Epithelial cell of prostate (primary cell): Measurements from ENCODE around the gene OPA3.
"Not testable (repeated sequence)": the region's sequence is repeated elsewhere in the genome, so short reads cannot be mapped to it uniquely, and the experiment has no call there.

Experiments used
- DNase-seq: peaks from one replicate; pipeline ENCODE4 v3.0.0-alpha.2; 2011; ENCODE audit warnings: low read depth, low spot score
- H3K27ac ChIP-seq: fragments of 450-650 bp; 2 replicates; pipeline ENCODE4 v1.5.1; 2017; ENCODE audit warnings: mild to moderate bottlenecking

Gene OPA3

DNA sequence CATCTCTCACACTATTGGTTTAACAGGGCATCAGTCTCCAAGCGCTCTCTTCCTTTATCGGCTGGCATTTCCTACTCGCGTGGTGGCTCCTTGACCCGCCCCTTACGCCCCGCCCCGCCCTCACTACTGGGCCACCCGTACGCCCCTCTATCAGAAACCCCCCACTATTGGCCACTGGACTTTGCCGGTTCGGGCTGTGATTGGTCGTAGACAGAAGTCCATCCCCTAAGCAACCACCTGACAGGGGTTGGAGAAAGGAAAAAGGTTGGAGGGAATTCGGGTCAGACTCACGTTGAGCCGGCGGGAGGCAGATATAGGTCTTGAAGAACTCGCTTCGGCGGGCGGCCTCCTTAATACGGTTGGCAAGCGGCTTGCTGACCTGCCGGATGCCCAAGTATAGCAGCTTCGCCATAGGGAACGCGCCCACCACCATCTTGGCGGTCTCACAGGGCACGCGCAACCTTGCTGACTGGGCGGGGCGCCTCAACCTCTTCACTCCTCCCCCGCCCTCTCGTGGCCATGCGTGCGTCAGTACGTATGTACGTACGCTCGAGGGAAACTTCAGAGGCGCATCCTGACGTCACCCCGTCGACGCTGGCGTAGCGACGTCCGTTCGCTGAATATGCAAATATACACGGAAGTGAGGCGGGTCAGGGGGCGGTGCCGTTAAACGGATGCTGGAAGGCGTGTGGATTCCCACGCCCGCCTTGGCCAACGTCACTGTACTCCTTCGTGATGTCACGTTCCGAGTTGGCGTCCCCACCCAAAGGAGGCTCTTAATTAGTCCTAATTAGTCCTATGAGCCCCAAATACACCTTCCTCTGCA lies at the start of gene OPA3:
OPA3 (minus strand) TSS at position 471 of the 826 bp plus-strand sequence; CDS start at position 433, 38 bp downstream.
- peak; percentile 99 for DNase-seq
- H3K27ac ChIP-seq = peak within 1 kb of the TSS; percentile 88

DNA sequence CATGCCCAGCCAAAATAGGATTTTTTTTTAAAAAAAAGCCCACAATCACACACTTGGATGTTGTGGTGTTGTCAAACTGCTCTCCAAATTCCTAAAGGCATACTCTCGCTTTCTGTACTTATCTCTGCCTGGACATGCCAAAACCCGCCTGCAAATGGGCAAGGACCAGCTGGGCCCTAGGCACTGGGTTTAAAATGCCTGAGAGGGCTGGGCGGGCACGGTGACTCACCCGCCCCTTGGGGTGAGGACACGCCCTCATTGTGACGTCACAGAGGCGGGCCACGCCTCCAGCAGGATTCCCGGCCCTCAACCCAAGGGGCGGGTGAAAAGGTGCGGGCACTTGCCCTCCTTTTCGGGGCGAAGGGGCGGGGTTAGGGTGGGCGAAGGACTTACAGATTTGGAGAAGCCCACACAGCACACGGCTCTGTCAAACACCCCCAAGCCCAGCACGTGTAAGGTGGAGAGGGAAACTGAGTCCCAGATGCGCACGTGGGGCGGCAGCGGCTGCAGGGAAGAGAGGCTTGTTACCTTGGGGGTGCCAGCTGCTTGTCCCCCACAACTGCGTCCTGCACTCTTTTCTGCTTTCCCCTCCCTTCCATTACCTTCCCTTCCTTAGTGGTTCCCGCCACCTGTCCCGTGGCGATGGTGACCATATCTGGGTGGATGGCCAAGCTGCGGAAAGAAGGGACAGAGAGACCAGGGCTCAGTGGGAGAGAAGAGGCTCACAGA lies 48.0 kb upstream of the OPA3 start:
- DNase-seq = peak; percentile 98
- H3K27ac ChIP-seq = peak overlapping the region; percentile 98

GRCh38 chr19:45630463-45630862 lies 45.9 kb upstream of the OPA3 start:
- H3K27ac ChIP-seq = peak overlapping the region; percentile 98
- peak; percentile 95 for DNase-seq

- H3K27ac ChIP-seq = peak overlapping the region; percentile 98
Observed at GRCh38 chr19:45629704-45630103, 45.1 kb upstream of the OPA3 start.

DNA sequence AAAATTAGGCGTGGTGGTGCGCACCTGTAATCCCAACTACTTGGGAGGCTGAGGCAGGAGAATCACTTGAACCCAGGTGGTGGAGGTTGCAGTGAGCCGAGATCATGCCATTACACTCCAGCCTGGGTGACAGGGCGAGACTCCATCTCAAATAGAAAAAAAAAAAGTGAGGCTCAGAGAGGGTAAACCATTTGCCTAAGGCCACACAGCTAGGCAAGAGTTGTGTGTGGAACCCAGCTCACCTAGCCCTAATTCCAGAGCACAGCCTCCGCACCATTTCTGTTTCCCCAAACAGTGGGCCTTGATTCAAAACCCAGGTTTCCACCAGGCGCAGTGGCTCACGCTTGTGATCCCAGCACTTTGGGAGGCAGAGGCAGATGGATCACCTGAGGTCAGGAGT lies 43.6 kb upstream of the OPA3 start:
- not testable (repeated sequence) for H3K27ac ChIP-seq

More at GRCh38 chr19:45629704-45630103, 45.1 kb upstream of the OPA3 start:
- DNase-seq = no peak

DNA sequence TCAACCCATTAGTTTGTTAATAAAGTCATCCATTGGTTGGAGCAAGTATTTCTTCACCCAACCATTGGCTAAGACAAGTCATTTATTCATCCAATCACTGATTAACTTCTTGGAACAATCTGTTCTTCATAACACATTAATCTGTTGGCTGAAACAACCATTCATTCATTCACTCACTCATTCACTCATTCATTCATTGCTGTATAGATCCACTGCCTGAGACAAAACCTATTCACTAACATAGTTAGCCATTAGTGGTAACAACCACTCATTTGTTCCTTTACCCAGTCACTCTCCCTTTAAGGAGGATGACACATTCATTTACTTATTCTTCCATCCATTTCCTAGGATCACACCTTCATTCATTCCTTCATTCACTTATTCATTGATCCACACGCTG lies 39.4 kb upstream of the OPA3 start:
- DNase-seq = no peak
- no peak overlapping the region for H3K27ac ChIP-seq

More for the DNA sequence above, 43.6 kb upstream of the OPA3 start:
- not testable (repeated sequence) for DNase-seq

- no peak for DNase-seq
- H3K27ac ChIP-seq = no peak overlapping the region
Observed at GRCh38 chr19:45621976-45622503, 37.4 kb upstream of the OPA3 start.

- no peak for DNase-seq
Observed at GRCh38 chr19:45621389-45621788, 36.8 kb upstream of the OPA3 start.

DNA sequence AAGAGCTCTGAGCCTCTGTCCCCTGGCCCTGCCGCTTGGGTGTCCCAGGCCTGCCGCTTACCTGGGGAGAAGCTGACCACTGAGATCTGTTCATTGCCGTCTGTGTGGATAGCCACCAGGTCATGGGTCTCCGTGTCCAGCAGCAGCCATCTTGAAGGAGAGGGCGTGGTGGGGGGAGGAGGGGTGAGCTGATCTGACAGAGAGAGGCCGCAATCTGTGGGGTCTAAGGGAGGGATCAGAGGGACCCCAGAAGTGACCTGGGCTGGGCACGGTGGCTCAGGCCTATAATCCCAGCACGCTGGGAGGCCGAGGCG lies 32.1 kb upstream of the OPA3 start:
- peak overlapping the region; percentile 98 for H3K27ac ChIP-seq
- DNase-seq = no peak

More at GRCh38 chr19:45621389-45621788, 36.8 kb upstream of the OPA3 start:
- H3K27ac ChIP-seq = no peak overlapping the region

GRCh38 chr19:45615795-45616703 lies 31.4 kb upstream of the OPA3 start:
- DNase-seq = no peak
- peak overlapping the region; percentile 98 for H3K27ac ChIP-seq

DNA sequence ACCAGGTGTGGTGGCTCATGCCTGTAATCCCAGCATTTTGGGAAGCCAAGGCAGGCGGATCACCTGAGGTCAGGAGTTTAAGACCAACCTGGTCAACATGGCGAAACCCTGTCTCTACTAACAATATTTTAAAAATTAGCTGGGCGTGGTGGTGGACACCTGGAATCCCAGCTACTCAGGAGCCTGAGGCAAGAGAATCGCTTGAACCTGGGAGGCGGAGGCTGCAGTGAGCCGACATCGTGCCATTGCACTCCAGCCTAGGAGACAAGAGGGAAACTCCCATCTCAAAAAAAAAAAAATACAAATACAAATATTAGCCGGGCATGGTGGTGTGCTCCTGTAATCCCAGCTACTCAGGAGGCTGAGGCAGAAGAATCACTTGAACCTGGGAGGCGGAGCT lies 30.5 kb upstream of the OPA3 start:
- peak overlapping the region; percentile 98 for H3K27ac ChIP-seq
- not testable (repeated sequence) for DNase-seq

DNA sequence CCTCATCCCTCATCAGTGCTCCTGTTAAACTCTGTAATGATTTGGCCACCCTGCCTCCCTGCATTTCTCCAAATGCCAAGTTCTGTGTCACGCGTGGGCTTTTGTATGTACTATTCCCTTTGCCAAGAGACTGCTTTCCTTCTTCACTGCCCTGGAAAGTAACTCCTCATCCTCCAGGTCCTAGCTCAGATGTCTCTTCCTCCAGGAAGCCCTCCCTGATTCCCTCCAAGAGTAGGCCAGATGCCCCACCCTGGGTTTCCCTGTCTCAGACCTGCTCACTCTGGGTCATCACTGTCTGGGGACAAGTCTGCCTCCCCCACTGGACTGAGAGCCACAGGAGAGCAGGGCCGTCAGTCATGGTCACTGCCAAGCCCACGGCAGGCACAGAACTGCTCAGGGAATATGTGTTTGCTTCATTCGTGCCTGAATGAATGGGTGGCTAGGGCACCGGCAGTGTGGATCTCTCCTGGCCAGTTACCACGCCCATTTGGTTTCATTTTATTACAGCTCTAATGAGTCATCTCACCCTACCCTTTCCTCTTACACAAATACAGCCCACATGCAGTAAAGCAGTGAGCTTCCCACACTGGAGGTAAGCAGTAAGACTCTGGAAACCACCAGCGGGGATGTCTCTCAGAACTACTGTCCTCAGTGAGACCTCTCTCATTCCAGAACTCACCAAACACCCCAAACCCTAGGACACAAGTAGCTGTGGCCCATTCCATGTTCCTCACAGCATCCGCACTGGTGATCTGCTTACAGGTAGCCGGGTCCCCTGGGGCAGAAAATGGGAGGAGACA lies 29.5 kb upstream of the OPA3 start:
- peak overlapping the region; percentile 98 for H3K27ac ChIP-seq

DNA sequence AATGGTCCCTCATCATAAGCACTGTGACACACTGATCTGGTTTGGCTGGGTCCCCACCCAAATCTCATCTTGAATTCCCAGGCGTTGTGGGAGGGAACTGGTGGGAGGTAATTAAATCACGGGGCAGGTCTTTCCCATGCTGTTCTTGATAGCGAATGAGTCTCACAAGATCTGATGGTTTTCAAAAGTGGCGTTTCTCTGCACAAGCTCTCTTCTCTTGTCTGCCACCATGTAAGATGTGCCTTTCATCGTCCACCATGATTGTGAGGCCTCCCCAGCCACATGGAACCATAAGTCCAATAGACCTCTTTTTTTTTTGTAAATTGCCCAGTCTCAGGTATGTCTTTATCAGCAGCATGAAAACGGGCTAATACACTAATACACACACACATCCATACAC lies 24.3 kb upstream of the OPA3 start:
- H3K27ac ChIP-seq = no peak overlapping the region
- DNase-seq = no peak

More for the DNA sequence above, 29.5 kb upstream of the OPA3 start:
- DNase-seq = peak; percentile 89

- H3K27ac ChIP-seq = no peak overlapping the region
- DNase-seq = no peak
Observed at GRCh38 chr19:45607071-45608029, 22.7 kb upstream of the OPA3 start.

GRCh38 chr19:45601524-45602374 lies 17.1 kb upstream of the OPA3 start, which contains the start of gene GPR4:
GPR4 (minus strand) TSS chr19:45602212; CDS start chr19:45591866, 10,346 bp downstream.
- no peak for DNase-seq
- no peak within 1 kb of the TSS for H3K27ac ChIP-seq

DNA sequence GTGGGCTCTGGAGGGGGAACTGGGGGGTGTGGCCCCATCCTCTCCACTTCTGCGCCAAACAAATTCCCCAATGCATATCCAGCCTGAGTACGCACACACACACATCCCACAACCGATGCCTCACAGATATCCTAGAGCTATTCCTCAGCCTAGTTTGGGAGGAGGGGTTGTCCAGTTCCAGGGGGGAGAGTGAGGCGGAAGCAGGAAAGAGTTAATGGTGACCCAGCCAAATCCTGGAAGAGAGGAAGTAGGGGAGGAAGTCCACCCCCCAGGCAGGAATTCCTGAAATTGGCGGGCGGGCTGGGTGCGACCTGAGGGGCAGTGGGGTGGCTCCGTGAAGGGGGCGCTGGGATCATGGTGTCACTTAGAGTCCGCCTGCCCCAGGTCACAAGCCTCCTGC lies 16.5 kb upstream of the OPA3 start:
- DNase-seq = no peak
- H3K27ac ChIP-seq = no peak overlapping the region

GRCh38 chr19:45600340-45600885 lies 15.8 kb upstream of the OPA3 start:
- DNase-seq = no peak
- no peak overlapping the region for H3K27ac ChIP-seq
